HCT116 (cell line): ENCODE data around the gene MXD3. TPM values are rescaled to one million over a fixed set of nuclear protein-coding genes. Genes with fewer than 3 reads are reported as not detected.

Experiments used
- ATAC-seq: fragments of 200-7000 bp; cut with Tn5 transposase; 2 replicates; pipeline ENCODE4 v1.9.1; 2020; ENCODE audit warnings: mild to moderate bottlenecking, moderate library complexity
- BruUV-seq: library from RNA; stranded (reverse); fragments of 400-500 nt; replicated peaks from 2 replicates; lab custom pipeline; 2021; lab: Mats Ljungman, UMichigan
- CTCF ChIA-PET: fragments of 300-600 bp; sonication (Branson Sonifier 250); formaldehyde crosslinking; loops from one replicate; lab custom pipeline; 2021; ENCODE audit warnings: antibody characterized with exemption; lab: Charles Lee
- POLR2A ChIA-PET: fragments of 300-600, 350-600 bp; sonication (Branson Sonifier 250); formaldehyde crosslinking; loops from one replicate; lab custom pipeline; 2021; ENCODE audit warnings: antibody characterized with exemption; lab: Charles Lee
- RAD21 ChIA-PET, 2 experiments: fragments of 300-600 bp; sonication (Branson Sonifier 250); formaldehyde crosslinking; loops; one replicate each; lab custom pipeline; 2023; ENCODE audit warnings: low total read pairs in 2 of 2; ENCODE audit not compliant: uncharacterized antibody in 2 of 2, unreplicated experiment in 2 of 2, low non-redundant PET in 1 of 2; lab: Charles Lee
- DNase-seq: peaks from one replicate; pipeline ENCODE4 v3.0.0-alpha.2; 2010; ENCODE audit warnings: low read depth, low spot score
- H2AFZ ChIP-seq: fragments of 200-600 bp; shearing (Covaris generic), sonication (generic); 2 replicates; pipeline ENCODE4 v1.6.1; 2017; ENCODE audit warnings: low read depth, mixed run types, mixed read lengths, antibody characterized with exemption, low read length; ENCODE audit not compliant: poor library complexity, severe bottlenecking
- H3K27ac ChIP-seq: 2 replicates; pipeline ENCODE4 v1.5.1; 2012; ENCODE audit warnings: low read depth, low read length
- H3K27me3 ChIP-seq: fragments of 200-600 bp; sonication (generic); 2 replicates; pipeline ENCODE4 v1.6.1; 2016; ENCODE audit warnings: mixed run types, low read length, mixed read lengths; ENCODE audit not compliant: insufficient read depth
- H3K36me3 ChIP-seq, 2 experiments: fragments of 200-500 bp in 1 of 2; fragments of 200-600 bp in 1 of 2; sonication (Bioruptor generic) in 1 of 2; sonication (generic) in 1 of 2; 2 replicates each; pipeline versions ENCODE4 v1.5.1 to v1.6.1; 2014 to 2016; ENCODE audit warnings: low read length in 2 of 2, inconsistent platforms in 1 of 2, mixed read lengths in 1 of 2, mixed run types in 1 of 2; ENCODE audit not compliant: insufficient read depth in 2 of 2, control insufficient read depth in 1 of 2
- H3K4me1 ChIP-seq, 2 experiments: fragments of 200-600 bp in 1 of 2; sonication (generic) in 1 of 2; 2 replicates each; pipeline versions ENCODE4 v1.5.1 to v1.6.1; 2012 to 2017; ENCODE audit warnings: low read length in 2 of 2, inconsistent platforms in 1 of 2, mild to moderate bottlenecking in 1 of 2, mixed read lengths in 1 of 2, mixed run types in 1 of 2, moderate library complexity in 1 of 2; ENCODE audit not compliant: insufficient read depth in 2 of 2, control insufficient read depth in 1 of 2
- H3K4me2 ChIP-seq: fragments of 200-600 bp; sonication (generic); 2 replicates; pipeline ENCODE4 v1.6.1; 2017; ENCODE audit warnings: mixed run types, low read length, mixed read lengths
- H3K4me3 ChIP-seq, 2 experiments: fragments of 200-600 bp in 1 of 2; sonication (generic) in 1 of 2; replicated peaks in 1 of 2; 2 replicates each; pipeline ENCODE4 v1.5.1; 2011 to 2016; ENCODE audit warnings: low read length in 2 of 2, control low read depth in 1 of 2, low read depth in 1 of 2, mild to moderate bottlenecking in 1 of 2, mixed read lengths in 1 of 2, mixed run types in 1 of 2
- H3K79me2 ChIP-seq: fragments of 200-600 bp; sonication (generic); 2 replicates; pipeline ENCODE4 v1.6.1; 2017; ENCODE audit warnings: mild to moderate bottlenecking, mixed run types, low read length, moderate library complexity, mixed read lengths; ENCODE audit not compliant: insufficient read depth
- H3K9ac ChIP-seq: fragments of 200-600 bp; sonication (generic); 2 replicates; pipeline ENCODE4 v1.6.1; 2016; ENCODE audit warnings: low read length, mixed read lengths
- H3K9me2 ChIP-seq: fragments of 200-600 bp; sonication (generic), shearing (Covaris generic); 2 replicates; pipeline ENCODE4 v1.6.1; 2017; ENCODE audit warnings: mixed run types, mild to moderate bottlenecking, moderate library complexity; ENCODE audit not compliant: insufficient read depth
- H3K9me3 ChIP-seq, 2 experiments: fragments of 200-500 bp in 1 of 2; fragments of 200-600 bp in 1 of 2; sonication (Bioruptor generic) in 1 of 2; sonication (generic) in 1 of 2; 2 replicates each; pipeline ENCODE4 v1.6.1; 2014 to 2017; ENCODE audit warnings: low read length in 2 of 2, mixed read lengths in 2 of 2, inconsistent platforms in 1 of 2, low read depth in 1 of 2, mild to moderate bottlenecking in 1 of 2, mixed run types in 1 of 2, moderate library complexity in 1 of 2; ENCODE audit not compliant: control insufficient read depth in 1 of 2, insufficient read depth in 1 of 2
- H4K20me1 ChIP-seq: fragments of 200-600 bp; sonication (generic), shearing (Covaris generic); 2 replicates; pipeline ENCODE4 v1.6.1; 2017; ENCODE audit warnings: mixed run types, mild to moderate bottlenecking, moderate library complexity; ENCODE audit not compliant: insufficient read depth
- CBX3 ChIP-seq: IDR thresholded peaks from 2 replicates; pipeline ENCODE4 v1.6.1; 2012; ENCODE audit warnings: low read depth
- CEBPB ChIP-seq: IDR thresholded peaks from 2 replicates; pipeline ENCODE4 v1.6.1; 2012; ENCODE audit warnings: low read depth
- EGR1 ChIP-seq: IDR thresholded peaks from 2 replicates; pipeline ENCODE4 v1.6.1; 2012; ENCODE audit warnings: low read depth
- ELF1 ChIP-seq: IDR thresholded peaks from 2 replicates; pipeline ENCODE4 v1.6.1; 2012; ENCODE audit warnings: low read depth, borderline replicate concordance
- EZH2 ChIP-seq: fragments of 200-600 bp; sonication (generic); IDR thresholded peaks from 2 replicates; pipeline ENCODE4 v1.6.1; 2017; ENCODE audit warnings: antibody characterized with exemption, mixed run types
- EZH2phosphoT487 ChIP-seq: fragments of 200-600 bp; IDR thresholded peaks from 2 replicates; pipeline ENCODE4 v1.6.1; 2018; ENCODE audit warnings: antibody characterized with exemption, borderline replicate concordance
- FOSL1 ChIP-seq: IDR thresholded peaks from 2 replicates; pipeline ENCODE4 v1.6.1; 2012; ENCODE audit warnings: low read depth
- JUND ChIP-seq: IDR thresholded peaks from 2 replicates; pipeline ENCODE4 v1.6.1; 2012
- POLR2AphosphoS5 ChIP-seq: IDR thresholded peaks from 2 replicates; pipeline ENCODE4 v1.6.1; 2011; ENCODE audit warnings: mild to moderate bottlenecking, low read depth, low read length, moderate library complexity
- RAD21 ChIP-seq: IDR thresholded peaks from 2 replicates; pipeline ENCODE4 v1.6.1; 2012; ENCODE audit warnings: low read depth, mild to moderate bottlenecking
- SIN3A ChIP-seq: IDR thresholded peaks from 2 replicates; pipeline ENCODE4 v1.6.1; 2012; ENCODE audit warnings: low read depth
- SP1 ChIP-seq: IDR thresholded peaks from 2 replicates; pipeline ENCODE4 v1.6.1; 2012; ENCODE audit warnings: low read depth
- SRF ChIP-seq: IDR thresholded peaks from 2 replicates; pipeline ENCODE4 v1.6.1; 2012; ENCODE audit warnings: low read depth
- ZFX ChIP-seq: fragments of 450-650 bp; IDR thresholded peaks from 2 replicates; pipeline ENCODE4 v1.6.1; 2017
- ZNF274 ChIP-seq: fragments of 200-500 bp; sonication (Bioruptor generic); IDR thresholded peaks from 2 replicates; pipeline ENCODE4 v1.6.1; 2014; ENCODE audit warnings: mild to moderate bottlenecking, low read depth, low read length, inconsistent platforms
- intact Hi-C: fragments of 100-400 bp; cut with micrococcal nuclease; formaldehyde crosslinking; loops from 2 replicates; pipeline ENCODE4 v1.10.0; 2022
- total RNA-seq: library from RNA; stranded (reverse); gene quantifications from one replicate; pipeline ENCODE4 v1.2.1, GENCODE V29; 2021; ENCODE audit not compliant: unreplicated experiment
- TF ChIP-seq, protein P1 (sequence below): IDR thresholded peaks from 2 replicates; pipeline ENCODE4 v1.6.1; 2012
- TF ChIP-seq, protein P2 (sequence below): IDR thresholded peaks from 2 replicates; pipeline ENCODE4 v1.6.1; 2012
- TF ChIP-seq, protein P3 (sequence below): IDR thresholded peaks from 2 replicates; pipeline ENCODE4 v1.6.1; 2012; ENCODE audit warnings: low read depth

Gene MXD3
- total RNA-seq, 1 experiment from 2014 or later: 37.6 TPM

DNA sequence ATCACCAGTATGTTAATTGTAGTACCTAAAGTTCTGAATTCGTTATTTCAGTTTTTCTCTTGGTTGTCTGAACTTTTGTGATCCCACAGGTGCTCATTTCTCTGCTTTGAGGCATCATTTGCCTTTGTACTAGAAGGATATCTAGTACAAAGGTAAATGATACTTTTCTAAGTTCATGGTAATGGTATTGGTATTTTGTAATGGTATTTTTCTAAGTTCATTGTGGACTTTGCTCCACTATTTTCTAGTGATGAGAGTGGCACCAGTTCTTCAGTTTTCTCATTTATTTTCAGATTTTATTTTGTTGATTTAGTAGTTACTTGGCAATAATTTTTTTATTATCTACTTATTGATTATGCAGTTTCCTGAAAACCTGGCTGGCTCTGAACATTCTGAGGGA lies 50.2 kb downstream of the MXD3 start:
- Histone ChIP-seq H3K9ac (no peak overlapping the region), H3K9me2 (no peaks in the 10 kb centered on the region)
- RAD21 ChIA-PET: no interaction called here
- no TSS peak for BruUV-seq
- TF ChIP-seq JUND (no peak), CEBPB (no peak), ELF1 (no peak), FOSL1 (no peak), POLR2AphosphoS5 (no peak), SIN3A (no peak), EZH2 (no peak), SRF (no peak), SP1 (no peak)
- TF ChIP-seq, protein P1, sequence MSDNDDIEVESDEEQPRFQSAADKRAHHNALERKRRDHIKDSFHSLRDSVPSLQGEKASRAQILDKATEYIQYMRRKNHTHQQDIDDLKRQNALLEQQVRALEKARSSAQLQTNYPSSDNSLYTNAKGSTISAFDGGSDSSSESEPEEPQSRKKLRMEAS: no peak
- TF ChIP-seq, all 23 proteins: peak for 0
- ChIA-PET POLR2A (no interaction called here), CTCF (no interaction called here)
- intact Hi-C loops: no loop called here
- Histone ChIP-seq H3K27ac (no peak overlapping the region), H3K9me3 (no peaks in the 10 kb centered on the region), H3K79me2 (peaks cover 3% of the 10 kb centered on the region; the same call in 1 of the 2 replicates), H2AFZ (no peak overlapping the region), H3K27me3 (no peaks in the 10 kb centered on the region), H3K4me1 (no peaks in the 10 kb centered on the region), H4K20me1 (no peaks in the 10 kb centered on the region), H3K4me3 (no peak overlapping the region), H3K4me2 (no peak overlapping the region), H3K36me3 (peaks cover 0 to 19% of the 10 kb centered on the region in 2 experiments; a peak in 3 of 4 replicates)
- DNase-seq (no peak), ATAC-seq (no peak)

DNA sequence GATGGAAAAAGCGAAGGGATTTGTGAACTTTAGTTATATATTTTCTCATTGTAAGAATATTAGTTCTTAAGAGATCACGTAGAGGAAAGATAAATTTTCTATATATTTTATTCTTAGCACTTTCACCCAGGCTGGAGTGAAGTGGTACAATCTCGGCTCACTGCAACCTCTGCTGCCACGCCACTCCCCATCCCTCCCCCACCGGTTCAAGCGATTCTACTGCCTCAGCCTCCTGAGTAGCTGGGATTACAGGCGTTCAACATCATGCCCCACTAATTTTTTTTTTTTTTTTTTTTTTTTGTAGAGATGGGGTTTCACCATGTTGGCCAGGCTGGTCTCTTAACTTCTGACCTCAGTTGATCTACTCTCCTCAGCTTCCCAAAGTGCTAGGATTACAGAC lies 50.7 kb downstream of the MXD3 start:
- no TSS peak for BruUV-seq
- Histone ChIP-seq H3K4me3 (no peak overlapping the region), H3K27ac (no peak overlapping the region), H3K4me1 (peaks cover 0 to 5% of the 10 kb centered on the region in 2 experiments; a peak in 2 of 4 replicates), H2AFZ (no peak overlapping the region), H3K79me2 (peaks cover 3% of the 10 kb centered on the region), H3K9me3 (no peaks in the 10 kb centered on the region), H3K36me3 (peaks cover 0 to 19% of the 10 kb centered on the region in 2 experiments; a peak in 3 of 4 replicates), H4K20me1 (no peaks in the 10 kb centered on the region), H3K27me3 (no peaks in the 10 kb centered on the region), H3K9me2 (no peaks in the 10 kb centered on the region), H3K4me2 (no peak overlapping the region), H3K9ac (no peak overlapping the region)
- DNase-seq (no peak), ATAC-seq (no peak)
- CTCF ChIA-PET: no interaction called here
- POLR2A ChIA-PET: no interaction called here
- intact Hi-C loops: no loop called here
- RAD21 ChIA-PET: no interaction called here
- TF ChIP-seq SP1: no peak
- TF ChIP-seq ZNF274: no peak
- TF ChIP-seq, protein P2, sequence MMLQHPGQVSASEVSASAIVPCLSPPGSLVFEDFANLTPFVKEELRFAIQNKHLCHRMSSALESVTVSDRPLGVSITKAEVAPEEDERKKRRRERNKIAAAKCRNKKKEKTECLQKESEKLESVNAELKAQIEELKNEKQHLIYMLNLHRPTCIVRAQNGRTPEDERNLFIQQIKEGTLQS: no peak
- TF ChIP-seq JUND: no peak
- no peak for TF ChIP-seq CEBPB
- TF ChIP-seq, protein P3, sequence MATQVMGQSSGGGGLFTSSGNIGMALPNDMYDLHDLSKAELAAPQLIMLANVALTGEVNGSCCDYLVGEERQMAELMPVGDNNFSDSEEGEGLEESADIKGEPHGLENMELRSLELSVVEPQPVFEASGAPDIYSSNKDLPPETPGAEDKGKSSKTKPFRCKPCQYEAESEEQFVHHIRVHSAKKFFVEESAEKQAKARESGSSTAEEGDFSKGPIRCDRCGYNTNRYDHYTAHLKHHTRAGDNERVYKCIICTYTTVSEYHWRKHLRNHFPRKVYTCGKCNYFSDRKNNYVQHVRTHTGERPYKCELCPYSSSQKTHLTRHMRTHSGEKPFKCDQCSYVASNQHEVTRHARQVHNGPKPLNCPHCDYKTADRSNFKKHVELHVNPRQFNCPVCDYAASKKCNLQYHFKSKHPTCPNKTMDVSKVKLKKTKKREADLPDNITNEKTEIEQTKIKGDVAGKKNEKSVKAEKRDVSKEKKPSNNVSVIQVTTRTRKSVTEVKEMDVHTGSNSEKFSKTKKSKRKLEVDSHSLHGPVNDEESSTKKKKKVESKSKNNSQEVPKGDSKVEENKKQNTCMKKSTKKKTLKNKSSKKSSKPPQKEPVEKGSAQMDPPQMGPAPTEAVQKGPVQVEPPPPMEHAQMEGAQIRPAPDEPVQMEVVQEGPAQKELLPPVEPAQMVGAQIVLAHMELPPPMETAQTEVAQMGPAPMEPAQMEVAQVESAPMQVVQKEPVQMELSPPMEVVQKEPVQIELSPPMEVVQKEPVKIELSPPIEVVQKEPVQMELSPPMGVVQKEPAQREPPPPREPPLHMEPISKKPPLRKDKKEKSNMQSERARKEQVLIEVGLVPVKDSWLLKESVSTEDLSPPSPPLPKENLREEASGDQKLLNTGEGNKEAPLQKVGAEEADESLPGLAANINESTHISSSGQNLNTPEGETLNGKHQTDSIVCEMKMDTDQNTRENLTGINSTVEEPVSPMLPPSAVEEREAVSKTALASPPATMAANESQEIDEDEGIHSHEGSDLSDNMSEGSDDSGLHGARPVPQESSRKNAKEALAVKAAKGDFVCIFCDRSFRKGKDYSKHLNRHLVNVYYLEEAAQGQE: no peak
- TF ChIP-seq EZH2phosphoT487: no peak
- TF ChIP-seq CBX3: no peak
- TF ChIP-seq ZFX: no peak
- TF ChIP-seq ELF1: no peak
- TF ChIP-seq EGR1: no peak
- no peak for TF ChIP-seq RAD21
- TF ChIP-seq POLR2AphosphoS5: no peak
